GM18499 (cell line): ENCODE measurements around the gene RABGAP1L.
A peak's percentile ranks its signal among the peaks of the same experiment; 100 is the strongest.
"Not testable (repeated sequence)": the region's sequence is repeated elsewhere in the genome, so short reads cannot be mapped to it uniquely, and the experiment has no call there.

Experiments
- ATAC-seq: cut with Tn5 transposase; IDR thresholded peaks from one replicate; pipeline ENCODE4 v1.9.1; 2021; ENCODE audit warnings: moderate number of reproducible peaks; ENCODE audit not compliant: insufficient read depth, unreplicated experiment

The RABGAP1L gene

GRCh38 chr1:174777262-174777661 is 617.9 kb downstream of the RABGAP1L start:
- ATAC-seq: no peak

- no peak for ATAC-seq
Observed at GRCh38 chr1:174785510-174785909, 626.2 kb downstream of the RABGAP1L start.

- ATAC-seq: no peak
Observed at GRCh38 chr1:174786358-174786757, 627.0 kb downstream of the RABGAP1L start.

GRCh38 chr1:174786760-174787159 is 627.4 kb downstream of the RABGAP1L start:
- ATAC-seq: peak; percentile 64

GRCh38 chr1:174788981-174789380 is 629.7 kb downstream of the RABGAP1L start:
- ATAC-seq: no peak

- ATAC-seq: peak; percentile 67
Observed at GRCh38 chr1:174789399-174789798, 630.1 kb downstream of the RABGAP1L start.

- no peak for ATAC-seq
Observed at GRCh38 chr1:174791863-174792262, 632.5 kb downstream of the RABGAP1L start.

GRCh38 chr1:174794861-174795260 is 635.5 kb downstream of the RABGAP1L start:
- ATAC-seq: no peak

GRCh38 chr1:174795806-174796205 is 636.5 kb downstream of the RABGAP1L start:
- no peak for ATAC-seq

- ATAC-seq: no peak
Observed at GRCh38 chr1:174797398-174797797, 638.1 kb downstream of the RABGAP1L start.

GRCh38 chr1:174799136-174799479 is 639.8 kb downstream of the RABGAP1L start:
- ATAC-seq: no peak

- ATAC-seq: no peak
Observed at GRCh38 chr1:174800216-174800851, 641.0 kb downstream of the RABGAP1L start.

- ATAC-seq: no peak
Observed at GRCh38 chr1:174800876-174801275, 641.6 kb downstream of the RABGAP1L start.

- ATAC-seq: no peak
Observed at GRCh38 chr1:174809755-174810280, 650.5 kb downstream of the RABGAP1L start.

- ATAC-seq: no peak
Observed at GRCh38 chr1:174812016-174812415, 652.7 kb downstream of the RABGAP1L start.

GRCh38 chr1:174812656-174813055 is 653.3 kb downstream of the RABGAP1L start:
- no peak for ATAC-seq

- ATAC-seq: no peak
Observed at GRCh38 chr1:174815036-174815435, 655.7 kb downstream of the RABGAP1L start.

GRCh38 chr1:174815474-174815908 is 656.2 kb downstream of the RABGAP1L start:
- no peak for ATAC-seq

- ATAC-seq: not testable (repeated sequence)
Observed at GRCh38 chr1:174816621-174817020, 657.3 kb downstream of the RABGAP1L start.

GRCh38 chr1:174818014-174818616 is 658.8 kb downstream of the RABGAP1L start:
- ATAC-seq: peak; percentile 45

GRCh38 chr1:174818951-174819350 is 659.6 kb downstream of the RABGAP1L start:
- ATAC-seq: no peak

GRCh38 chr1:174819596-174819995 is 660.3 kb downstream of the RABGAP1L start:
- no peak for ATAC-seq
